Endometrium (tissue), 2 donors: ENCODE data around the gene BIRC7.

Experiments used
- FAIRE-seq: peaks from 2 replicates; lab custom pipeline; 2012; peaks lifted over from hg19 to GRCh38; lab: Jason Lieb, UNC
- donor health status: control.
- donor health status: control.

Gene BIRC7

DNA sequence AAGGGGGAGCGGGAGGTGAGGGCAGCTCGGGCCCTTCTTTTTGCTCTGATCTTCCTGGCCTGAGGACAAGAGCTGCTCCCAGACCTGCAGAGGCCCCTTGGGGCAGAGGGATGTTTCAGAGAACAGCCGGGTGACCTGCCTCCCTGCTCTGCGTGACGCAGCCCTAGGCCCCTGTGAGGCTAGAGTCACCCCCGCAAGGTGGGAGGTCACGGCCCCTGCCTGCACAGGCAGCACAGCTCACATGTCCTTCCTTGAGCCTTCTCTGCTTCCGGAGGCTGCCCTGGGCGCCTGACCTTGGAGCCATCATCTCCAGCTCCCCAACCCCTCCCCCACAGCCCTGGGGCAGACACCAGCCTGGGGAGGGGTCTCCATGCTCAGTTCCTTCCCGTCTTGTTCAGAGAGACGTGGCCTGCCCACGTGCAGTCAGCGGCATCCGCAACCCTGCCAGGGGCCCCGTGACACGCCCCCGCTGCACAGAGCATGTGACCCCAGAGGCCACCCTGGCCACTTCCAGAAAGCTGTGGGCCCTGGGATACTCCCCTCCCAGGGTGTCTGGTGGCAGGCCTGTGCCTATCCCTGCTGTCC lies at the start of gene BIRC7:
TSS of gene BIRC7 (plus strand) at position 507 of the 585 bp plus-strand sequence. CDS start 192 bp downstream, outside the sequence.
- FAIRE-seq = no peak

DNA sequence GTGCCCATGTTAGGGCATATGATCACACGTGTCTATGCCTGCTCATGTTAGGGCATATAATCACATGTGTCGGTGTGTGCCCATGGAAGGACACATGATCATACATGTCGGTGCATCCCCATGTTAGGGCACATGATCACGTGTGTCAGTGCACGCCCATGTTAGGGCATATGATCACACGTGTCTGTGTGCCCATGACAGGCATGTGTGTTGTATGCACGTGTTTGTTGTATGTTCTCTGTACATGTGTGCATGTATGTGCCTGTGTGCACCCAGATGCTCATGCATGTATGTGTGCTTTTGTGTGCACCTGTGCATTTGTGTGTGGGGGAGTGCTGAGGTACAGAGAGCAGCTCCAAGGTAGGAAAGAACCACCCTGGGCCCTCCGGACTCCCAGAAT lies 49.6 kb upstream of the BIRC7 start:
- FAIRE-seq = no peak

- FAIRE-seq = no peak
These were observed 49.0 kb upstream of the BIRC7 start for GRCh38 chr20:63186528-63187316.

GRCh38 chr20:63187338-63188158 lies 48.2 kb upstream of the BIRC7 start:
- FAIRE-seq = no peak

DNA sequence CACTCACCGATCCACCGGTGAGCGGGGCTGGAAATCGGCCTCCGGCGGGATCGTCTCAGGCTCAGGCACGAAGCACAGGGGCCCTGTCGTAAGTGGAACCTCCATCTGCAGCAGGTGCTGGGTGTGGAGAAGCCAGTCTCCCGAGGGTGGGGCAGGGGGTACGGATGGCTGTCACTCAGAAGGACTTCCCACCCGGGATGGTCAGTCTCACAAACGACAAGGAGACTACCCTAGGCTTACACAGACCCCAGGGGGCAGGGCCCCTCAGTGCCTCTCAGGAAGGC lies 47.6 kb upstream of the BIRC7 start:
- no peak for FAIRE-seq

DNA sequence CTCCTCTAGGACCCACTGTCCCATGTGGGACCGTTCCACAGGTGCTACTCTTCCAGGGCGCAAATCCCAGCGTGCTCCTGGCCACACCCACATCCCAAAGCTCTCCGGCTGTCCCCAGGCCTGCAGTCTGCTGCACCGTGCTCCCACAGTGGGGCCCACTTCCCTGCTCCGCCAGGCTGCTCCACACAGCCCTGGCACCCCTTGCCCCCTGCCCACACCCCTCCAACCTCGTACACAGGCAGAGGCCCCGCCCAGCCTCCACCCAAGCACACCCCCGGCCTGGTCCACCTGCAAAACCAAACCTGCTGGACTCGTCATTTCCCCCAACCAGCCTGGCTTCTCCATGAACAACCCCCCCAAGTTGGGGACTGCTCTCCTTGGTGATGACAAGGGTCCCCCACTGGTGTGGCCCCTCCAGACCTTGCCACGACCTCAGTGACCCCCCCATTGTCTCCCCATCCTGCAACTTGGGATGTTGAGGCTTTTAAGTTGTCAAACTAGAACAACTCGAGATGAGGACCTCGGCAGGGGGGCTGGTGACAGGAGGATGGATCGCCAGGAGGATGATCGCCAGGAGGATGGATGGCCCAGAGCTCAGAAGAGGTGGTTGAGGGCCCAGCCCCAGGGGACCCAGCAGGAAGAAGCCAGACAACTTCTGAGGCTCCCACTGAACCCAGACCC lies 46.9 kb upstream of the BIRC7 start:
- FAIRE-seq = no peak

- FAIRE-seq = no peak
These were observed 46.4 kb upstream of the BIRC7 start for GRCh38 chr20:63189322-63189642.

DNA sequence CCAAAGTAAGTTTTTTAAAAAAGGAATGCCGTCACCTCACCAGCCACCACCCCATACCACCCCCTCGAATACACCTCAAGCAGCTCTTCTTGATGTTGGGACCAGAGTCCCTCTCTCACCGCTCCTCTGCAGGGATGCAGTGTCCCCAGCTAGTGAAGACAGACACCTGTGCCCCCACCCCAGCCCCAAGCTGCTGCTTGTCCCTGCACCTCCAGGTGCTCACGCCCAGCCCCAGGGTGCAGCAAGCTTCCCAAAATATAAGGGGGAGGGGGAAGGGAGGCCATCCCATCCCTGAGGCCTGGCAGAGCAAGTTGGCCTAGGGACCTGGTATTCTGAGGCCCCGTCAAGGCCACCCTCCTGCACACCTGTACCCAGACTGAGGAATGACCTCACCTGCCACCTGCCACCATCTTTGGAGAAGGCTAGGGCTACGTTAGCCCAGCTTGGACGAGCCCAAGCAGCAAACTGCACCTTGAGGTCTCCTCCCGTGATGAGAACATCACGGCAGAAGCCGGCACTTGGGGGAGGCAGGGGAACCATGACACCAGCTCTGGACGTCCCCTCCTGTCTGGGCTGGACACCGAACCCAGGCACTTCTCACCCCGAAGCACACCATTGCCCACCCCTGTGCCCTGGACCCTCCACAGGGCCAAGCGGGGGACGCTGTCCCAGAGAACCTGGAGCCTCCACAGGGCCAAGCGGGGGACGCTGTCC lies 45.7 kb upstream of the BIRC7 start:
- no peak for FAIRE-seq

- FAIRE-seq = no peak
These were observed 44.9 kb upstream of the BIRC7 start for GRCh38 chr20:63190828-63191227.

DNA sequence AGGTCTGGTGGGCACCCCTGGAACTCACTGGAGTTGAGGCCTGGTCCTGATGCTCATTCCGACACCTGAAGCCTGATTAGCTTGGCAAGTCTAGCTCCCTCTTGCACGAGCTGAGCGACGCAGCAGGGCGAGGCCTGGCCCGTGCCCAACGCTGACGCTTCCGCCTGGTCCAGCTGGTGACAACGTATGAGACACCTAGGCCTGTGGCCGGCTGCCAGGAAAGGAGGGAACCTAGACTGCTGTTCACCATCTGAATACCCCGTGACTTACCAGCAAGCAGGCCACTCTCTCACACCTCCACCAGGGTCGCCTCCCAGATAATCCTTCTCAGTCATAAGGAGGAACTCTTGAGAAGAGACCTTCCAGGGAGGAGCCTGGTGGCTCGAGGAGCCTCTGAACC lies 44.3 kb upstream of the BIRC7 start:
- no peak for FAIRE-seq

GRCh38 chr20:63192721-63193120 lies 43.0 kb upstream of the BIRC7 start:
- no peak for FAIRE-seq

GRCh38 chr20:63194007-63194796 lies 41.5 kb upstream of the BIRC7 start:
- no peak for FAIRE-seq

GRCh38 chr20:63194797-63195173 lies 40.9 kb upstream of the BIRC7 start:
- no peak for FAIRE-seq

DNA sequence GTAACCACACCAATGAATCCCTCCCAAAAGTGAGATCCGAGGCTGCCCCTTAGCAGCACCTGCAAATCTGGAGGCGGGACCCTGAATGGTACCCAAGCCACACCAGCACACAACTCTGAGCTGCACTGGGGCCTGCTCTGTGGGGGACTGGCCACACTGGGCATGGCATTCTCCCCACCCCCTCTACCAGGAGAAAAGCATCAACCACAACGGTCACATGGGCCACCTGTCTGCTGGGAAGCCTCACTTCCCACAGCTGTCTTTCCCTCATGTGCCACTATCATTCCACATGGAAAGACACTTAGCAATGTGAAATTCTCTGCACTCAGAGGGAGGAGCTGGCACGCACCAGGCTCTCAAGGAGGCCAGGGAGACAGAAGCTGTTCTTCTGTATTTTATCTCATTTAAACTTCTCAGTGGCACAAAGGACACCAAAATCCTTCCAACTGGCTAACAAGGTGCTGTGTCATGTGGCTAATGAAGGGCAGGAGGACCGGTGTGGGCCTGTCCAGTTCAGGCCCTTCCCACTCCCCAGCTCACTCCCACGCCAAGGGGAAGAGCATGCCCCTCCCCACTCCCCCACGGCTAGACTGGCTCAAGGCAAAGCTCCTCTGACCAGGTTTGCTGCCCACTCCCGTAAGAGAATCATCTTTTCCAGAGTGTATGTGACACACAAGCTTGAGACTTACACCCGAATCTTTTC lies 38.8 kb upstream of the BIRC7 start:
- FAIRE-seq = no peak

- no peak for FAIRE-seq
These were observed 37.1 kb upstream of the BIRC7 start for GRCh38 chr20:63198606-63199005.

DNA sequence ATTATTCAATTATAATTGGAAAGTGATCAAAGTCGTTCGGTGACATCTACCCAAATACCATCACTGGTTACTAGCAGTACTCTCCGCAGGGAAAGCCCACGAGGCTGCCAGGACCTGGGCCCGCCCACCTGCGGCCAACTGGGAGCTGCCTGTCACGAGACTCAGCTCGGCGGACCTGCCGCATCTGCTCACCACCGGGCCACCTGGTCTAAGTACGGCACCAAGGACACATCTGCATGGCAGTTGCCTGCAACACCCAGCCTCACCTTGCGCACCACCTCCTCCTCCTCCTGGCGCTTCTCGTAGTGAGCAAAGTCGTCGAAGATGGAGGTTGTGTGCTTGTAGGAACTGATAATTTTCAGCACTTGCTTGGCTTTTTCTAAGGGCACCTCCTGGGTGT lies 33.7 kb upstream of the BIRC7 start:
- no peak for FAIRE-seq

DNA sequence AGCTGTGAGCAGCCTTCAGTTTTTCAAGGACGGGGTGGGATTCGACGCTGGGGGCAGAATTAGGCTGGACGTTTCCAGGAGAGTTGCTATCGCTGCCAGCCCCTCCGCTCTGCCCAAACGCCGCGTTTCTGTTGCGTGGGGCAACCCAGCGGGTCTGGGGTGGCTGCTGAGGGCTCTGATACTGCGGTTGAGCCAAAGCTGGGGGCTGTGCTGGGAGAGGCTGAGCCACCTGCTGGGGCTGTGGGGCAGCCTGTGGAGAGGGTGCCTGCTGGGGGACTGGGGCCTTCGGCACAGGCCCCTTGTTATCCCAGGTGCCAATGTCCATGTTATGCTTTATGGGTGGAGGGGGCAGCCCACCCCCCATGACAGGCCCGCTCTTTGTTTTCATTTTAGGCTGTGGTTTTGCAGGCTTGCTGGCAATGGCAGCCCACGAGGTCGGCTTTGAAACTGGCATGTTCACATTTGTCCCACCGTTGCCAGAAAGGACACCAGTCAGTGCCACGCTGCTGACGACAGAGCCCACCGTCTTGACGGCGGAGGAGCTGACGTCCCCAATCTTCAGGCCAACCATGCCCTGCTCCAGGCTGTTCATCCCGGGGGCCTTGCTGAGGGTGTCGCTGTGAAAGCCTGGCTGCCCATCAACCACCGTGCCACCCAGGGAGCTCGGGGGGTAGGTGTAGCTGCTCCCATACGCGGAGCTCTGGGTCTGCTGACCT lies 32.7 kb upstream of the BIRC7 start:
- FAIRE-seq = no peak

GRCh38 chr20:63204362-63204761 lies 31.3 kb upstream of the BIRC7 start:
- FAIRE-seq = no peak

DNA sequence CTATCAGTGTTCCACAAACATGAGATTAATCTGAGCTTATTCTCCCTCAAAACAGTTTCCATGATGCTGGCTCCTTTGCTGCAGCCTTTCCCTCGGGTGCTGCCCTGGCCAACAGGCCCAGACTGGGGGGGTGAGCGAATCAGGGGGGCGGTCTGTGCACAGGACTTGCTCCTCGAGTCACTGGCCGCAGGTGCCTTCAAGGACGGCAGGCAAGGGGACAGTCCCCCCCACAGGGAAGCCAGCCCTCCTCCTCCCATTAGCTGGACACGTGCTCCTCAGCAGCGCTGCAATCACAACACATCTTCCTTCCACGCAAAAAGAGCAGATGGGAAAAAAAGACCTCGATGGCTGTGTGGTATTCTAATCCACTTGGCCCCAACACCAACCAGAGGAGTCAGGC lies 29.8 kb upstream of the BIRC7 start:
- FAIRE-seq = no peak

DNA sequence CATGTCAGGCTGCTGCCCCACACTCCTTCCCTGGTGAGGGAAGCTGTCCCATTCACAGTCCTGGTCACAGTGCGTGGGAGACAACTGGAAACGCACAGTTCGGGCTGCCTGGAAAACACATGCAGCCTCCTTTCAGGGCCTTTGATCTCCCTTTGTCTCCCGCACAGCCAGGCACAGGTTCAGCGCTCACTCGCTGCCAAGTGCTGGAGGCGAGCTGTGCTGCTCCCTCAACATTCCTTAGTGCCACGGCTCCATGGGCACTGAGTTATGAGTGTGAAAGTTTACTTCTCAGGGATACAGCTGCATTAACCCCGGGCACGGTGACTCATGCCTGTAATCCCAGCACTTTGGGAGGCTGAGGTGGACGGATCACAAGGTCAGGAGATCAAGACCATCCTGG lies 28.8 kb upstream of the BIRC7 start:
- no peak for FAIRE-seq
